HepG2 (cell line): Measurements from ENCODE around the gene XIAP. TPM values are rescaled to one million over a fixed set of nuclear protein-coding genes. Genes with fewer than 3 reads are reported as not detected.

Experiments used
- ATAC-seq: fragments of 200-7000 bp; cut with Tn5 transposase; 3 replicates; pipeline ENCODE4 v1.9.1; 2020; ENCODE audit warnings: mild to moderate bottlenecking, moderate library complexity
- BruUV-seq: library from RNA; stranded (reverse); fragments of 400-500 nt; replicated peaks from 2 replicates; lab custom pipeline; 2021; lab: Mats Ljungman, UMichigan
- CTCF ChIA-PET: fragments of 300-600 bp; formaldehyde crosslinking; extraction: SDS; loops from one replicate; lab custom pipeline; 2021; ENCODE audit warnings: low total read pairs, inconsistent platforms, low intra/inter-chr PET ratio; lab: Yijun Ruan, JAX
- POLR2A ChIA-PET: fragments of 350-600 bp; sonication (Branson Sonifier 250); formaldehyde crosslinking; loops from one replicate; lab custom pipeline; 2020; ENCODE audit warnings: antibody characterized with exemption, inconsistent platforms; lab: Yijun Ruan, JAX
- DNase-seq: peaks from one replicate; pipeline ENCODE4 v3.0.0-alpha.2; 2015; ENCODE audit warnings: low spot score
- FAIRE-seq: peaks from 3 replicates; lab custom pipeline; 2011; peaks lifted over from hg19 to GRCh38; lab: Jason Lieb, UNC
- H2AFZ ChIP-seq: one replicate; pipeline ENCODE4 v1.6.1; 2011; ENCODE audit warnings: low read length, inconsistent platforms
- H3K27ac ChIP-seq: fragments of 300-600 bp; 3 replicates; pipeline ENCODE4 v1.8.0; 2011; ENCODE audit warnings: mixed run types, mild to moderate bottlenecking, mixed read lengths, low read length, inconsistent platforms; ENCODE audit not compliant: insufficient read depth; ENCODE audit errors: extremely low read length
- H3K27me3 ChIP-seq, 2 experiments: fragments of 200-600 bp in 1 of 2; 2 replicates in 1 of 2; 3 replicates in 1 of 2; pipeline versions ENCODE4 v1.6.0 to v1.8.0; 2011; ENCODE audit warnings: low read length in 2 of 2, mild to moderate bottlenecking in 2 of 2, moderate library complexity in 2 of 2, inconsistent platforms in 1 of 2; ENCODE audit not compliant: insufficient read depth in 2 of 2, control insufficient read depth in 1 of 2
- H3K36me3 ChIP-seq, 2 experiments: fragments of 200-600 bp in 1 of 2; replicated peaks in 1 of 2; 2 replicates in 1 of 2; 3 replicates in 1 of 2; pipeline versions ENCODE4 v1.5.1 to v1.8.0; 2011; ENCODE audit warnings: low read length in 2 of 2, inconsistent platforms in 1 of 2; ENCODE audit not compliant: insufficient read depth in 2 of 2, control insufficient read depth in 1 of 2
- H3K4me1 ChIP-seq: 2 replicates; pipeline ENCODE4 v1.5.1; 2012; ENCODE audit warnings: low read length, inconsistent platforms; ENCODE audit not compliant: insufficient read depth
- H3K4me2 ChIP-seq: 2 replicates; pipeline ENCODE4 v1.6.0; 2011; ENCODE audit warnings: low read depth, low read length, inconsistent platforms
- H3K4me3 ChIP-seq, 3 experiments: fragments of 200-600 bp in 1 of 3; sonication (generic), shearing (Covaris generic) in 1 of 3; replicated peaks in 1 of 3; 2 replicates each; pipeline ENCODE4 v1.5.1; 2011 to 2016; ENCODE audit warnings: low read length in 3 of 3, inconsistent platforms in 2 of 3, low read depth in 2 of 3, mild to moderate bottlenecking in 2 of 3, control low read depth in 1 of 3, mixed read lengths in 1 of 3; ENCODE audit not compliant: insufficient read depth in 1 of 3
- H3K79me2 ChIP-seq: one replicate; pipeline ENCODE4 v1.6.1; 2011; ENCODE audit warnings: low read length, inconsistent platforms; ENCODE audit not compliant: insufficient read depth
- H3K9ac ChIP-seq: 2 replicates; pipeline ENCODE4 v1.6.0; 2011; ENCODE audit warnings: mild to moderate bottlenecking, low read depth, low read length, inconsistent platforms; ENCODE audit not compliant: insufficient read depth
- H3K9me3 ChIP-seq: 2 replicates; pipeline ENCODE4 v1.5.1; 2012; ENCODE audit warnings: mild to moderate bottlenecking, low read length
- H4K20me1 ChIP-seq: 2 replicates; pipeline ENCODE4 v1.6.0; 2011; ENCODE audit warnings: inconsistent platforms, mild to moderate bottlenecking, low read length, moderate library complexity; ENCODE audit not compliant: insufficient read depth
- ARNTL ChIP-seq: sonication (generic); formaldehyde crosslinking; IDR thresholded peaks from 2 replicates; pipeline ENCODE4 v1.4.0; 2020; ENCODE audit warnings: mild to moderate bottlenecking, missing genetic modification reagents
- ATF7-NPFF ChIP-seq: sonication (generic); formaldehyde crosslinking; IDR thresholded peaks from 2 replicates; pipeline ENCODE4 v1.8.1; 2023; ENCODE audit warnings: mild to moderate bottlenecking, low read depth, missing genetic modification reagents, moderate library complexity
- FOXO1 ChIP-seq: sonication (generic); formaldehyde crosslinking; IDR thresholded peaks from 2 replicates; pipeline ENCODE4 v1.4.0; 2020; ENCODE audit warnings: missing genetic modification reagents
- ISL2 ChIP-seq: sonication (generic); formaldehyde crosslinking; IDR thresholded peaks from 2 replicates; pipeline ENCODE4 v1.5.0; 2020; ENCODE audit warnings: missing genetic modification reagents
- KDM1A ChIP-seq: IDR thresholded peaks from 2 replicates; pipeline ENCODE4 v1.6.1; 2016; ENCODE audit warnings: missing compliant biosample characterization
- NBN ChIP-seq: fragments of 450-650 bp; conservative IDR thresholded peaks from 2 replicates; pipeline ENCODE4 v1.6.1; 2017
- RAD51 ChIP-seq: fragments of 450-650 bp; IDR thresholded peaks from 2 replicates; pipeline ENCODE4 v1.6.1; 2016; ENCODE audit warnings: borderline replicate concordance
- THAP11 ChIP-seq: IDR thresholded peaks from 2 replicates; pipeline ENCODE4 v1.6.1; 2016; ENCODE audit warnings: missing biosample characterization, missing genetic modification reagents
- U2AF1 ChIP-seq: fragments of 200-400 bp; formaldehyde crosslinking; optimal IDR thresholded peaks from 2 replicates; pipeline ENCODE3; 2017; ENCODE audit warnings: mild to moderate bottlenecking, low read depth, low read length
- ZNF232 ChIP-seq: sonication (generic); formaldehyde crosslinking; IDR thresholded peaks from 2 replicates; pipeline ENCODE4 v1.4.0; 2020; ENCODE audit warnings: missing genetic modification reagents, borderline replicate concordance
- ZNF34 ChIP-seq: sonication (generic); formaldehyde crosslinking; IDR thresholded peaks from 2 replicates; pipeline ENCODE4 v1.4.0; 2020; ENCODE audit warnings: mild to moderate bottlenecking, missing genetic modification reagents, borderline replicate concordance
- ZNF7 ChIP-seq: IDR thresholded peaks from 2 replicates; pipeline ENCODE4 v1.6.1; 2016; ENCODE audit warnings: missing biosample characterization, missing genetic modification reagents
- ZZZ3 ChIP-seq: sonication (generic); formaldehyde crosslinking; IDR thresholded peaks from 2 replicates; pipeline ENCODE4 v1.4.0; 2020; ENCODE audit warnings: missing genetic modification reagents, mild to moderate bottlenecking, borderline replicate concordance
- WGBS: methylation state at CpG from one replicate; pipeline ENCODE4 v1.1.6; 2017; ENCODE audit warnings: low lambda C conversion rate; 5-methylcytosine and 5-hydroxymethylcytosine counted together
- in situ Hi-C: cut with HindIII; loops from 2 replicates; pipeline ENCODE4 v1.10.0; 2017; ENCODE audit warnings: low pct_unique_long_range_greater_than_20kb; ENCODE audit not compliant: extremely low pct_ligation_motif_present
- intact Hi-C: fragments of 100-400 bp; cut with micrococcal nuclease; formaldehyde crosslinking; loops from one replicate; pipeline ENCODE4 v1.10.0; 2022; ENCODE audit not compliant: unreplicated experiment
- polyA plus RNA-seq, 8 experiments: library from polyadenylated mRNA; depleted of rRNA in 3 of 8; stranded (reverse) in 7 of 8; unstranded in 1 of 8; fragments of >200 nt; fragmentation: Illumina TruSeq in 4 of 8; extraction: Trizol in 4 of 8; gene quantifications; 2 replicates each; pipeline versions ENCODE4 v1.2.1 to v1.2.3, GENCODE V29; 2011 to 2016; ENCODE audit warnings: low read depth in 4 of 8, missing spikeins in 1 of 8, mixed read lengths in 1 of 8; ENCODE audit not compliant: insufficient read depth in 1 of 8
- total RNA-seq, 5 experiments: library from RNA; depleted of rRNA; stranded (reverse); fragments of >200 nt; fragmentation: Illumina TruSeq; extraction: Trizol; gene quantifications; 2 replicates each; pipeline ENCODE4 v1.2.3, GENCODE V29; 2016; ENCODE audit warnings: low read depth in 1 of 5
- TF ChIP-seq, protein P1 (sequence below): sonication (generic); formaldehyde crosslinking; IDR thresholded peaks from 2 replicates; pipeline ENCODE4 v1.4.0; 2020; ENCODE audit warnings: missing genetic modification reagents, borderline replicate concordance
- TF ChIP-seq, protein P2 (sequence below): sonication (generic); formaldehyde crosslinking; IDR thresholded peaks from 2 replicates; pipeline ENCODE4 v1.4.0; 2020; ENCODE audit warnings: missing genetic modification reagents, borderline replicate concordance

Gene XIAP
- total and polyA plus RNA-seq, 2 of the 13 experiments (the other 11 are each of a cell fraction or from before 2014, with no cell fraction given) = 12.9 to 29.5 TPM

DNA sequence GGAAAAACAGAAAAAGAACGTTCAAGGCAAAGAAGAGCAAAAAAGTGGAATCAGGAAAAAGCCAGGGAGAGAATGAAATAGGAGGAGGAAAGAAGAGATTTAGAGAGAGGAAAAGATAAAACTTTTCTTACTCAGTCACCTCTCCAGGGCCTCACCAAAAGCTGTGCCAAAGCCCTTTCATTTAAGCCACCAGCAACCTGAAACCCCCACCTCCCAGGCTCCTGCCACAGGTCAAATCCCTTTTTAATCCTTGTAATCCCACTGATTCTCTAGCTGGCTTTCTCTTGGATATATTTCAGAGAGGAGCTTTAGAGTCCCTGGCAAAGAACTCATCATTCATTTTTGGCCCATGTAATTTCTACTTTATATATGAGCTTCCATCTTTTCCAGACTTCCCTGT lies 25.7 kb upstream of the XIAP start:
- DNase-seq (no peak), FAIRE-seq (no peak), ATAC-seq (no peak)
- peaks cover 56% of the 10 kb centered on the region for H3K4me1 ChIP-seq
- no TSS peak for BruUV-seq
- no peak overlapping the region for H3K27ac ChIP-seq
- no peaks in the 10 kb centered on the region for H4K20me1 ChIP-seq
- H3K4me2 ChIP-seq = 0 out of 2 replicates have a peak overlapping the region, but pooled peaks have one; percentile 0
- intact Hi-C loops = no loop called here
- H2AFZ ChIP-seq = peak overlapping the region; percentile 27
- no peaks in the 10 kb centered on the region for H3K79me2 ChIP-seq
- in situ Hi-C loops = loop anchor here (10.0 kb wide), 1 partner anchor 141 kb away; no protein-coding TSS in a partner anchor
- no peak overlapping the region for H3K4me3 ChIP-seq
- H3K36me3 ChIP-seq = no peaks in the 10 kb centered on the region
- no peaks in the 10 kb centered on the region for H3K9me3 ChIP-seq
- ChIA-PET POLR2A (interaction anchor here (1.2 to 1.4 kb wide), 2 partner anchors 11 to 27 kb away, joined by 3 to 4 read pairs; no protein-coding TSS in a partner anchor), CTCF (interaction anchor here (1.0 kb wide), 1 partner anchor 47 kb away, joined by 3 read pairs; no protein-coding TSS in a partner anchor)
- H3K9ac ChIP-seq = no peak overlapping the region
- 57% methylated on average over 1 of the region's 1 CpG for WGBS
- no peaks in the 10 kb centered on the region for H3K27me3 ChIP-seq
- TF ChIP-seq KDM1A (CRISPR knock-in tag) (no peak), ZZZ3 (CRISPR knock-in tag) (no peak), ISL2 (CRISPR knock-in tag) (no peak), ZNF34 (CRISPR knock-in tag) (no peak), RAD51 (no peak), ARNTL (CRISPR knock-in tag) (no peak), ZNF232 (CRISPR knock-in tag) (no peak), NBN (no peak), THAP11 (CRISPR knock-in tag) (no peak), FOXO1 (no peak), ZNF7 (CRISPR knock-in tag) (no peak), ATF7-NPFF (no peak), U2AF1 (no peak)
- TF ChIP-seq, protein P1, sequence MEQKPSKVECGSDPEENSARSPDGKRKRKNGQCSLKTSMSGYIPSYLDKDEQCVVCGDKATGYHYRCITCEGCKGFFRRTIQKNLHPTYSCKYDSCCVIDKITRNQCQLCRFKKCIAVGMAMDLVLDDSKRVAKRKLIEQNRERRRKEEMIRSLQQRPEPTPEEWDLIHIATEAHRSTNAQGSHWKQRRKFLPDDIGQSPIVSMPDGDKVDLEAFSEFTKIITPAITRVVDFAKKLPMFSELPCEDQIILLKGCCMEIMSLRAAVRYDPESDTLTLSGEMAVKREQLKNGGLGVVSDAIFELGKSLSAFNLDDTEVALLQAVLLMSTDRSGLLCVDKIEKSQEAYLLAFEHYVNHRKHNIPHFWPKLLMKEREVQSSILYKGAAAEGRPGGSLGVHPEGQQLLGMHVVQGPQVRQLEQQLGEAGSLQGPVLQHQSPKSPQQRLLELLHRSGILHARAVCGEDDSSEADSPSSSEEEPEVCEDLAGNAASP (CRISPR knock-in tag) = no peak
- TF ChIP-seq, protein P2, sequence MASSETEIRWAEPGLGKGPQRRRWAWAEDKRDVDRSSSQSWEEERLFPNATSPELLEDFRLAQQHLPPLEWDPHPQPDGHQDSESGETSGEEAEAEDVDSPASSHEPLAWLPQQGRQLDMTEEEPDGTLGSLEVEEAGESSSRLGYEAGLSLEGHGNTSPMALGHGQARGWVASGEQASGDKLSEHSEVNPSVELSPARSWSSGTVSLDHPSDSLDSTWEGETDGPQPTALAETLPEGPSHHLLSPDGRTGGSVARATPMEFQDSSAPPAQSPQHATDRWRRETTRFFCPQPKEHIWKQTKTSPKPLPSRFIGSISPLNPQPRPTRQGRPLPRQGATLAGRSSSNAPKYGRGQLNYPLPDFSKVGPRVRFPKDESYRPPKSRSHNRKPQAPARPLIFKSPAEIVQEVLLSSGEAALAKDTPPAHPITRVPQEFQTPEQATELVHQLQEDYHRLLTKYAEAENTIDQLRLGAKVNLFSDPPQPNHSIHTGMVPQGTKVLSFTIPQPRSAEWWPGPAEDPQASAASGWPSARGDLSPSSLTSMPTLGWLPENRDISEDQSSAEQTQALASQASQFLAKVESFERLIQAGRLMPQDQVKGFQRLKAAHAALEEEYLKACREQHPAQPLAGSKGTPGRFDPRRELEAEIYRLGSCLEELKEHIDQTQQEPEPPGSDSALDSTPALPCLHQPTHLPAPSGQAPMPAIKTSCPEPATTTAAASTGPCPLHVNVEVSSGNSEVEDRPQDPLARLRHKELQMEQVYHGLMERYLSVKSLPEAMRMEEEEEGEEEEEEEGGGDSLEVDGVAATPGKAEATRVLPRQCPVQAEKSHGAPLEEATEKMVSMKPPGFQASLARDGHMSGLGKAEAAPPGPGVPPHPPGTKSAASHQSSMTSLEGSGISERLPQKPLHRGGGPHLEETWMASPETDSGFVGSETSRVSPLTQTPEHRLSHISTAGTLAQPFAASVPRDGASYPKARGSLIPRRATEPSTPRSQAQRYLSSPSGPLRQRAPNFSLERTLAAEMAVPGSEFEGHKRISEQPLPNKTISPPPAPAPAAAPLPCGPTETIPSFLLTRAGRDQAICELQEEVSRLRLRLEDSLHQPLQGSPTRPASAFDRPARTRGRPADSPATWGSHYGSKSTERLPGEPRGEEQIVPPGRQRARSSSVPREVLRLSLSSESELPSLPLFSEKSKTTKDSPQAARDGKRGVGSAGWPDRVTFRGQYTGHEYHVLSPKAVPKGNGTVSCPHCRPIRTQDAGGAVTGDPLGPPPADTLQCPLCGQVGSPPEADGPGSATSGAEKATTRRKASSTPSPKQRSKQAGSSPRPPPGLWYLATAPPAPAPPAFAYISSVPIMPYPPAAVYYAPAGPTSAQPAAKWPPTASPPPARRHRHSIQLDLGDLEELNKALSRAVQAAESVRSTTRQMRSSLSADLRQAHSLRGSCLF = no peak
